KG1 (cell line): ENCODE data around the gene GABBR2.

Experiments
- DNase-seq: peaks from one replicate; lab custom pipeline; 2025; lab: John Stamatoyannopoulos, UW

Gene GABBR2

GRCh38 chr9:98708933-98709911 lies at the start of gene GABBR2:
GABBR2 (minus strand) TSS chr9:98708935; CDS start chr9:98708737, 198 bp downstream.
- no peak for DNase-seq

GRCh38 chr9:98755006-98755618 lies 46.4 kb upstream of the GABBR2 start:
- no peak for DNase-seq

GRCh38 chr9:98751210-98751609 lies 42.5 kb upstream of the GABBR2 start:
- DNase-seq, result no peak

- no peak for DNase-seq
Measured at GRCh38 chr9:98750364-98751060, 41.8 kb upstream of the GABBR2 start.

GRCh38 chr9:98747476-98747875 lies 38.7 kb upstream of the GABBR2 start:
- no peak for DNase-seq

GRCh38 chr9:98745470-98745869 lies 36.7 kb upstream of the GABBR2 start:
- DNase-seq, result no peak

- DNase-seq, result no peak
Measured at GRCh38 chr9:98743818-98744611, 35.3 kb upstream of the GABBR2 start.

GRCh38 chr9:98743329-98743728 lies 34.6 kb upstream of the GABBR2 start:
- no peak for DNase-seq

GRCh38 chr9:98742325-98743280 lies 33.9 kb upstream of the GABBR2 start:
- no peak for DNase-seq

- no peak for DNase-seq
Measured at GRCh38 chr9:98740226-98740881, 31.6 kb upstream of the GABBR2 start.

GRCh38 chr9:98738741-98739140 lies 30.0 kb upstream of the GABBR2 start:
- no peak for DNase-seq

- no peak for DNase-seq
Measured at GRCh38 chr9:98736226-98736625, 27.5 kb upstream of the GABBR2 start.

GRCh38 chr9:98732801-98733200 lies 24.1 kb upstream of the GABBR2 start:
- DNase-seq, result no peak

- no peak for DNase-seq
Measured at GRCh38 chr9:98732091-98732490, 23.4 kb upstream of the GABBR2 start.

- DNase-seq, result no peak
Measured at GRCh38 chr9:98730871-98731270, 22.1 kb upstream of the GABBR2 start.

GRCh38 chr9:98728500-98728899 lies 19.8 kb upstream of the GABBR2 start:
- DNase-seq, result no peak

GRCh38 chr9:98727428-98727827 lies 18.7 kb upstream of the GABBR2 start:
- no peak for DNase-seq

- DNase-seq, result peak; percentile 21
Measured at GRCh38 chr9:98726735-98727134, 18.0 kb upstream of the GABBR2 start.

GRCh38 chr9:98724810-98725530 lies 16.2 kb upstream of the GABBR2 start:
- DNase-seq, result no peak
